H1 (cell line): ENCODE results near the gene CYLD.

Experiments used
- CTCF ChIP-seq, 3 experiments: IDR thresholded peaks; 1 replicate in 2 of 3; 2 replicates in 1 of 3; pipeline versions ENCODE4 v1.5.1 to v1.6.1; 2011; ENCODE audit warnings: low read length in 3 of 3, mild to moderate bottlenecking in 3 of 3, inconsistent platforms in 2 of 3, low read depth in 1 of 3, moderate library complexity in 1 of 3; ENCODE audit not compliant: insufficient read depth in 1 of 3; ENCODE audit errors: control extremely low read depth in 1 of 3
- NRF1 ChIP-seq: IDR thresholded peaks from 2 replicates; pipeline ENCODE4 v1.6.1; 2011; ENCODE audit warnings: mild to moderate bottlenecking, low read depth, low read length, improper control_type of control experiment
- SP1 ChIP-seq: IDR thresholded peaks from 2 replicates; pipeline ENCODE4 v1.6.1; 2011; ENCODE audit warnings: low read depth, low read length
- SRF ChIP-seq: IDR thresholded peaks from 2 replicates; pipeline ENCODE4 v1.6.1; 2011; ENCODE audit warnings: mild to moderate bottlenecking, low read depth, low read length, moderate library complexity
- TAF1 ChIP-seq: IDR thresholded peaks from 2 replicates; pipeline ENCODE4 v1.6.1; 2011; ENCODE audit warnings: mild to moderate bottlenecking, low read depth, low read length

DNA sequence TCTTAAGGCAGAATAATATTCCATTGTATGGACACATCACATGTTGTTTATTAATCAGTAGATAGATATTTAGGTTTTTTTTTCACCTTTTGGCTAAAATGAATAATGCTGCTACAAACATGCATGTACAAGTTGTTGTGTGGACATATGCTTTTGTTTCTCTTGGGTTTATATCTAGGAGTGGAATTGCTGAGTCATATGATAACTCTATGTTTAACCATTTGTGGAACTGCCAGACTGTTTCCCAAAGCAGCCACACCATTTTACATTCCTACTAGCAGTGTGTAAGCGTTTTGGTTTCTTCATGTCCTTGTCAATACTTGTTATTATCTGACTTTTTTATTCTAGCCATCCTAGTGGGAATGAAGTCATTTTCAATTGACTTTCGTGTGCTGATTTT lies 21.3 kb downstream of the CYLD start:
- TF ChIP-seq NRF1 (no peak), SP1 (no peak), TAF1 (no peak), SRF (no peak), CTCF (IDR thresholded peaks at IDR 0.05; ENCODE audit: control extremely low read depth in 1 of 3, insufficient read depth in 1 of 3, low read depth in 1 of 3, low read length in 3 of 3) (no peak)
